K562 (cell line): ENCODE results near the gene ZNF189. TPM values are rescaled to one million over a fixed set of nuclear protein-coding genes. Genes with fewer than 3 reads are reported as not detected.

Experiments
- ATAC-seq: fragments of 200-7000 bp; cut with Tn5 transposase; 3 replicates; pipeline ENCODE4 v1.9.1; 2020; ENCODE audit warnings: moderate library complexity
- BruUV-seq: library from RNA; stranded (reverse); fragments of 400-500 nt; replicated peaks from 2 replicates; lab custom pipeline; 2021; lab: Mats Ljungman, UMichigan
- CTCF ChIA-PET: fragments of 300-600 bp; formaldehyde crosslinking; extraction: SDS; loops from one replicate; lab custom pipeline; 2021; ENCODE audit warnings: low intra/inter-chr PET ratio; lab: Yijun Ruan, JAX
- POLR2A ChIA-PET: fragments of 300-600, 350-650 bp; sonication (Branson Sonifier 250); formaldehyde crosslinking; extraction: SDS; loops from one replicate; lab custom pipeline; 2021; ENCODE audit warnings: antibody characterized with exemption, inconsistent platforms; lab: Yijun Ruan, JAX
- DNase-seq, 4 experiments: peaks; one replicate each; pipeline versions ENCODE4 v3.0.0 to v3.0.0-alpha.2; 2011 to 2018; ENCODE audit warnings: low spot score in 3 of 4, mixed read lengths in 3 of 4; ENCODE audit errors: extremely low read depth in 1 of 4
- FAIRE-seq: peaks from 2 replicates; lab custom pipeline; 2011; peaks lifted over from hg19 to GRCh38; lab: Jason Lieb, UNC
- H2AFZ ChIP-seq: 2 replicates; pipeline ENCODE4 v1.6.0; 2011; ENCODE audit warnings: low read depth, low read length, control low read depth, inconsistent platforms
- H3K27ac ChIP-seq: fragments of 200-600 bp; 3 replicates; pipeline ENCODE4 v1.8.0; 2011; ENCODE audit warnings: low read depth, mild to moderate bottlenecking, control low read depth, inconsistent platforms, low read length, moderate library complexity, mixed read lengths; ENCODE audit errors: extremely low read depth
- H3K27me3 ChIP-seq, 2 experiments: fragments of 300-600 bp in 1 of 2; 2 replicates in 1 of 2; 3 replicates in 1 of 2; pipeline versions ENCODE4 v1.6.0 to v1.8.0; 2011; ENCODE audit warnings: inconsistent platforms in 2 of 2, low read length in 2 of 2, mild to moderate bottlenecking in 1 of 2, mixed read lengths in 1 of 2, moderate library complexity in 1 of 2; ENCODE audit not compliant: control insufficient read depth in 2 of 2, insufficient read depth in 2 of 2
- H3K36me3 ChIP-seq: fragments of 300-600 bp; 3 replicates; pipeline ENCODE4 v1.8.0; 2011; ENCODE audit warnings: mild to moderate bottlenecking, low read length, inconsistent platforms; ENCODE audit not compliant: control insufficient read depth, insufficient read depth
- H3K4me1 ChIP-seq, 2 experiments: fragments of 200-600 bp in 1 of 2; replicated peaks in 1 of 2; 2 replicates in 1 of 2; 3 replicates in 1 of 2; pipeline versions ENCODE4 v1.5.1 to v1.8.0; 2011; ENCODE audit warnings: inconsistent platforms in 2 of 2, low read length in 2 of 2, mild to moderate bottlenecking in 1 of 2, mixed read lengths in 1 of 2, moderate library complexity in 1 of 2; ENCODE audit not compliant: control insufficient read depth in 2 of 2, insufficient read depth in 2 of 2
- H3K4me2 ChIP-seq: 2 replicates; pipeline ENCODE4 v1.6.1; 2011; ENCODE audit warnings: low read length, control low read depth, inconsistent platforms, mixed read lengths; ENCODE audit not compliant: insufficient read depth
- H3K4me3 ChIP-seq: fragments of 200-600 bp; sonication (generic), shearing (Covaris generic); 2 replicates; pipeline ENCODE4 v1.5.1; 2016; ENCODE audit warnings: control low read depth, inconsistent platforms
- H3K79me2 ChIP-seq: fragments of 200-600 bp; 3 replicates; pipeline ENCODE4 v1.8.0; 2011; ENCODE audit warnings: low read length, inconsistent platforms; ENCODE audit not compliant: control insufficient read depth, insufficient read depth
- H3K9ac ChIP-seq, 2 experiments: 2 replicates each; pipeline versions ENCODE4 v1.6.0 to v1.6.1; 2011; ENCODE audit warnings: low read depth in 2 of 2, low read length in 2 of 2, control low read depth in 1 of 2, inconsistent platforms in 1 of 2, mild to moderate bottlenecking in 1 of 2, mixed read lengths in 1 of 2; ENCODE audit not compliant: insufficient read depth in 1 of 2
- H3K9me1 ChIP-seq: one replicate; pipeline ENCODE4 v1.6.0; 2011; ENCODE audit warnings: inconsistent platforms, mild to moderate bottlenecking, low read length, moderate library complexity; ENCODE audit not compliant: control insufficient read depth, insufficient read depth
- H3K9me3 ChIP-seq: replicated peaks from 2 replicates; pipeline ENCODE4 v1.5.1; 2011; ENCODE audit warnings: low read depth, low read length, inconsistent platforms; ENCODE audit not compliant: control insufficient read depth, insufficient read depth
- H4K20me1 ChIP-seq: replicated peaks from 2 replicates; pipeline ENCODE4 v1.6.1; 2011; ENCODE audit warnings: low read length, inconsistent platforms, mixed read lengths; ENCODE audit not compliant: control insufficient read depth, insufficient read depth
- BRCA1 ChIP-seq, 2 experiments: fragments of 450-650 bp in 1 of 2; sonication (generic) in 1 of 2; formaldehyde crosslinking in 1 of 2; IDR thresholded peaks; 2 replicates each; pipeline versions ENCODE4 v1.5.0 to v1.6.1; 2017 to 2020; ENCODE audit warnings: mild to moderate bottlenecking in 1 of 2, missing genetic modification reagents in 1 of 2
- C11orf30 ChIP-seq: fragments of 450-650 bp; IDR thresholded peaks from 2 replicates; pipeline ENCODE4 v1.6.1; 2016; ENCODE audit warnings: low read depth, mild to moderate bottlenecking
- CEBPB ChIP-seq: fragments of 450-650 bp; IDR thresholded peaks from 2 replicates; pipeline ENCODE4 v1.6.1; 2016; ENCODE audit warnings: missing genetic modification characterization, missing compliant biosample characterization
- CEBPG ChIP-seq, 3 experiments: fragments of 200-800 bp in 1 of 3; sonication (Bioruptor generic) in 1 of 3; sonication (generic) in 1 of 3; formaldehyde crosslinking in 1 of 3; IDR thresholded peaks in 2 of 3; conservative IDR thresholded peaks in 1 of 3; 2 replicates each; pipeline versions ENCODE4 v1.6.1 to v1.8.0; 2016 to 2022; ENCODE audit warnings: missing compliant biosample characterization in 2 of 3, missing genetic modification characterization in 2 of 3, mild to moderate bottlenecking in 1 of 3, missing genetic modification reagents in 1 of 3
- CHCHD3 ChIP-seq: fragments of 250-450 bp; sonication (Bioruptor Pico); IDR thresholded peaks from 2 replicates; pipeline ENCODE4 v2.1.2; 2022; ENCODE audit warnings: mild to moderate bottlenecking
- EGR1 ChIP-seq: fragments of 450-650 bp; conservative IDR thresholded peaks from 2 replicates; pipeline ENCODE4 v1.6.1; 2017; ENCODE audit warnings: mild to moderate bottlenecking
- HDAC2 ChIP-seq: fragments of 450-650 bp; IDR thresholded peaks from 2 replicates; pipeline ENCODE4 v1.6.1; 2016; ENCODE audit warnings: mild to moderate bottlenecking
- HOMEZ ChIP-seq: fragments of 250-450 bp; sonication (Bioruptor Pico); IDR thresholded peaks from 2 replicates; pipeline ENCODE4 v1.4.0; 2020; ENCODE audit warnings: mild to moderate bottlenecking, moderate library complexity
- KAT2B ChIP-seq: IDR thresholded peaks from one replicate; pipeline ENCODE4 v1.6.1; 2012; ENCODE audit warnings: low read depth, mild to moderate bottlenecking, control low read depth, inconsistent platforms, low read length, moderate library complexity
- MEIS2 ChIP-seq: fragments of 450-650 bp; IDR thresholded peaks from 2 replicates; pipeline ENCODE4 v1.6.1; 2014; ENCODE audit warnings: mild to moderate bottlenecking; ENCODE audit not compliant: partially characterized antibody
- PATZ1 ChIP-seq: fragments of 250-450 bp; sonication (Bioruptor Pico); IDR thresholded peaks from 2 replicates; pipeline ENCODE4 v1.5.0; 2020; ENCODE audit warnings: mild to moderate bottlenecking, borderline replicate concordance
- THRA ChIP-seq: fragments of 450-650 bp; IDR thresholded peaks from 2 replicates; pipeline ENCODE4 v1.6.1; 2017; ENCODE audit warnings: mild to moderate bottlenecking, moderate library complexity
- ZEB2 ChIP-seq: fragments of 450-650 bp; IDR thresholded peaks from 2 replicates; pipeline ENCODE4 v1.6.1; 2016
- ZNF165 ChIP-seq: fragments of 250-450 bp; sonication (Bioruptor Pico); IDR thresholded peaks from 2 replicates; pipeline ENCODE4 v1.4.0; 2020; ENCODE audit warnings: borderline replicate concordance
- ZNF436 ChIP-seq: fragments of 250-450, 450-650 bp; sonication (Bioruptor Pico); formaldehyde crosslinking; IDR thresholded peaks from 2 replicates; pipeline ENCODE4 v1.7.0; 2020; ENCODE audit warnings: mild to moderate bottlenecking
- ZNF695 ChIP-seq: fragments of 450-650 bp; formaldehyde crosslinking; IDR thresholded peaks from 2 replicates; pipeline ENCODE4 v1.4.0; 2020; ENCODE audit warnings: mild to moderate bottlenecking, moderate library complexity
- WGBS: fragments of 100-300 bp; shearing (Covaris generic); methylation state at CpG from one replicate; pipeline ENCODE4 v1.1.6; 2016; ENCODE audit warnings: low coverage, mixed read lengths; ENCODE audit not compliant: insufficient coverage; ENCODE audit errors: missing lambda C conversion rate; 5-methylcytosine and 5-hydroxymethylcytosine counted together
- in situ Hi-C: fragments of 300-500 bp; cut with MboI; formaldehyde crosslinking; loops from 4 replicates; pipeline ENCODE4 v1.15.0; 2018; ENCODE audit warnings: inconsistent platforms, mixed read lengths
- intact Hi-C: fragments of 100-400 bp; cut with micrococcal nuclease; formaldehyde crosslinking; loops from 2 replicates; pipeline ENCODE4 v1.14.2; 2022
- polyA plus RNA-seq, 8 experiments: library from polyadenylated mRNA; depleted of rRNA in 4 of 8; stranded (reverse) in 5 of 8; unstranded in 3 of 8; fragments of >200 nt; fragmentation: Nextera tagmentation in 2 of 8; fragmentation: Illumina TruSeq in 1 of 8; extraction: Ambion mirVana in 2 of 8; extraction: Trizol in 1 of 8; gene quantifications; 2 replicates each; pipeline versions ENCODE4 v1.2.1 to v1.2.3, GENCODE V29; 2011 to 2014; ENCODE audit warnings: inconsistent platforms in 1 of 8, missing spikeins in 1 of 8
- total RNA-seq, 7 experiments: library from RNA; depleted of rRNA in 6 of 7; stranded (reverse); fragments of >200 nt in 6 of 7; fragmentation: Illumina TruSeq in 2 of 7; extraction: Trizol in 2 of 7; gene quantifications; 2 replicates each; pipeline versions ENCODE4 v1.2.1 to v1.2.3, GENCODE V29; 2011 to 2021; ENCODE audit warnings: low replicate concordance in 1 of 7

Gene ZNF189
- total and polyA plus RNA-seq, 9 of the 15 experiments (the other 6 are each of a cell fraction or from before 2014, with no cell fraction given), result 2.4 to 15.3 (median 6.4) TPM

GRCh38 chr9:101398930-101399642, 435 bp downstream of the ZNF189 start (continued):
- TF ChIP-seq HOMEZ (CRISPR knock-in tag), result no peak

GRCh38 chr9:101399643-101399970, 956 bp downstream of the ZNF189 start:
- DNase-seq, result no peak
- no peaks in the 10 kb centered on the region for H4K20me1 ChIP-seq
- peak overlapping the region; percentile 79 for H3K4me3 ChIP-seq
- ChIA-PET CTCF (no interaction called here), POLR2A (interaction anchor here (0.7 to 1.9 kb wide), 4 partner anchors 9 to 779 kb away, joined by 3 to 5 read pairs (median 5); partner anchors contain the start of gene RNF20)
- peaks cover 71% of the 10 kb centered on the region for H3K36me3 ChIP-seq
- peak overlapping the region; percentile 81 to 97 for H3K9ac ChIP-seq
- no peak for ATAC-seq
- in situ Hi-C loops (no loop called here), intact Hi-C loops (loop anchor here (2.0 to 10.0 kb wide), 3 partner anchors 48 to 685 kb away; partner anchors contain the start of gene RNF20)
- H3K27me3 ChIP-seq, result no peaks in the 10 kb centered on the region
- no peak for FAIRE-seq
- BruUV-seq, result no TSS peak
- H3K27ac ChIP-seq, result peak overlapping the region; percentile 83
- peaks cover 20% of the 10 kb centered on the region; the same call in 1 of the 2 replicates for H3K9me3 ChIP-seq
- no peaks in the 10 kb centered on the region for H3K9me1 ChIP-seq
- 0 out of 2 replicates have a peak overlapping the region, but pooled peaks have one; percentile 66 for H2AFZ ChIP-seq
- peaks cover 65% of the 10 kb centered on the region for H3K79me2 ChIP-seq
- H3K4me2 ChIP-seq, result peak overlapping the region; percentile 88
- H3K4me1 ChIP-seq, result peaks cover 11 to 17% of the 10 kb centered on the region in 2 experiments; a peak in 3 of 5 replicates
- 5% methylated on average over 2 of the region's 2 CpGs for WGBS
- TF ChIP-seq CEBPB (tag), result peak; percentile 64
- TF ChIP-seq ZEB2, result no peak
- TF ChIP-seq THRA, result no peak
- TF ChIP-seq ZNF436, result no peak
- TF ChIP-seq CEBPG (CRISPR knock-in tag; IDR thresholded peaks at IDR 0.05), result 0 out of 2 replicates have a peak, but pooled peaks have one; percentile 21
- peak in 1 of 2 experiments; percentile 52; a peak in 2 of 4 replicates for TF ChIP-seq CEBPG (tag; conservative IDR thresholded peaks at IDR 0.05 in 1 of 2, IDR thresholded peaks at IDR 0.05 in 1 of 2)
- TF ChIP-seq ZNF695 (CRISPR knock-in tag), result no peak
- TF ChIP-seq EGR1, result no peak
- no peak for TF ChIP-seq BRCA1 (IDR thresholded peaks at IDR 0.05)
- no peak for TF ChIP-seq BRCA1 (CRISPR knock-in tag; IDR thresholded peaks at IDR 0.05)
- no peak for TF ChIP-seq HDAC2
- TF ChIP-seq C11orf30, result no peak
- no peak for TF ChIP-seq ZNF165 (CRISPR knock-in tag)
- TF ChIP-seq MEIS2, result peak; percentile 10
- no peak for TF ChIP-seq PATZ1 (CRISPR knock-in tag)
- TF ChIP-seq KAT2B, result no peak
- TF ChIP-seq CHCHD3, result no peak
